OCI-LY7 (cell line): ENCODE results near the gene FOXJ3. TPM values are rescaled to one million over a fixed set of nuclear protein-coding genes. Genes with fewer than 3 reads are reported as not detected.

ENCODE experiments used
- BruUV-seq: library from RNA; stranded (reverse); fragments of 400-500 nt; replicated peaks from 2 replicates; lab custom pipeline; 2021; lab: Mats Ljungman, UMichigan
- CTCF ChIA-PET: fragments of 300-600 bp; sonication (Branson Sonifier 250); formaldehyde crosslinking; loops from one replicate; lab custom pipeline; 2022; ENCODE audit warnings: antibody characterized with exemption; ENCODE audit not compliant: unreplicated experiment; lab: Charles Lee
- POLR2A ChIA-PET: fragments of 300-600 bp; sonication (Branson Sonifier 250); formaldehyde crosslinking; loops from one replicate; lab custom pipeline; 2022; ENCODE audit warnings: antibody characterized with exemption; lab: Charles Lee
- DNase-seq: peaks from one replicate; pipeline ENCODE4 v3.0.0-alpha.2; 2015; ENCODE audit warnings: low spot score
- H2AFZ ChIP-seq: fragments of 200-600 bp; sonication (generic), shearing (Covaris generic); 2 replicates; pipeline ENCODE4 v1.6.1; 2014; ENCODE audit warnings: mild to moderate bottlenecking, antibody characterized with exemption, low read length, moderate library complexity
- H3K27ac ChIP-seq: fragments of 200-600 bp; sonication (generic); 2 replicates; pipeline ENCODE4 v1.5.1; 2014; ENCODE audit warnings: mixed run types, low read depth, mild to moderate bottlenecking, moderate library complexity, low read length, inconsistent platforms; ENCODE audit not compliant: poor library complexity, severe bottlenecking
- H3K36me3 ChIP-seq: fragments of 200-600 bp; sonication (generic); 2 replicates; pipeline ENCODE4 v1.6.1; 2014; ENCODE audit warnings: mild to moderate bottlenecking, antibody characterized with exemption, low read length, moderate library complexity, mixed read lengths; ENCODE audit not compliant: insufficient read depth
- H3K4me1 ChIP-seq: fragments of 200-600 bp; sonication (generic); 2 replicates; pipeline ENCODE4 v1.5.1; 2014; ENCODE audit warnings: mild to moderate bottlenecking, low read length; ENCODE audit not compliant: insufficient read depth, poor library complexity, severe bottlenecking
- H3K4me2 ChIP-seq: fragments of 200-600 bp; sonication (generic); 2 replicates; pipeline ENCODE4 v1.6.1; 2014; ENCODE audit warnings: mild to moderate bottlenecking, low read length
- H3K4me3 ChIP-seq: fragments of 200-600 bp; sonication (generic); 2 replicates; pipeline ENCODE4 v1.5.1; 2014; ENCODE audit warnings: mild to moderate bottlenecking, low read depth, low read length; ENCODE audit not compliant: poor library complexity, severe bottlenecking
- H3K79me2 ChIP-seq: fragments of 200-600 bp; sonication (generic); 2 replicates; pipeline ENCODE4 v1.6.1; 2016; ENCODE audit warnings: low read depth, mild to moderate bottlenecking, low read length, moderate library complexity, mixed read lengths; ENCODE audit not compliant: insufficient read depth
- H3K9me2 ChIP-seq: fragments of 200-600 bp; sonication (generic); 2 replicates; pipeline ENCODE4 v1.6.1; 2016; ENCODE audit warnings: mild to moderate bottlenecking, low read length, mixed read lengths; ENCODE audit not compliant: insufficient read depth
- H3K9me3 ChIP-seq: fragments of 200-600 bp; sonication (generic); 2 replicates; pipeline ENCODE4 v1.6.1; 2014; ENCODE audit warnings: mild to moderate bottlenecking, mixed run types, low read length, mixed read lengths
- H4K20me1 ChIP-seq: fragments of 200-600 bp; sonication (generic); 2 replicates; pipeline ENCODE4 v1.6.1; 2014; ENCODE audit warnings: mild to moderate bottlenecking, antibody characterized with exemption, low read length, moderate library complexity, mixed read lengths; ENCODE audit not compliant: insufficient read depth
- EZH2phosphoT487 ChIP-seq: fragments of 200-600 bp; sonication (generic); IDR thresholded peaks from 2 replicates; pipeline ENCODE4 v1.6.1; 2018; ENCODE audit warnings: low read depth, borderline replicate concordance, mild to moderate bottlenecking, mixed run types, antibody characterized with exemption, low read length, moderate library complexity, mixed read lengths
- intact Hi-C: fragments of 100-400 bp; cut with micrococcal nuclease; formaldehyde crosslinking; loops from one replicate; pipeline ENCODE4 v1.10.0; 2022; ENCODE audit not compliant: unreplicated experiment
- total RNA-seq, 2 experiments: library from RNA; depleted of rRNA in 1 of 2; stranded (reverse); fragments of >200 nt in 1 of 2; shearing (Covaris generic) in 1 of 2; gene quantifications; 2 replicates each; pipeline ENCODE4 v1.2.3, GENCODE V29; 2014 to 2022
- TF ChIP-seq, protein P1 (sequence below): fragments of 200-600 bp; sonication (generic); conservative IDR thresholded peaks from 2 replicates; pipeline ENCODE4 v1.5.1; 2014; ENCODE audit warnings: mild to moderate bottlenecking, antibody characterized with exemption, low read length, moderate library complexity, mixed read lengths

FOXJ3 gene
- total RNA-seq, 2 experiments from 2014 or later = 34.8 to 43.1 TPM

DNA sequence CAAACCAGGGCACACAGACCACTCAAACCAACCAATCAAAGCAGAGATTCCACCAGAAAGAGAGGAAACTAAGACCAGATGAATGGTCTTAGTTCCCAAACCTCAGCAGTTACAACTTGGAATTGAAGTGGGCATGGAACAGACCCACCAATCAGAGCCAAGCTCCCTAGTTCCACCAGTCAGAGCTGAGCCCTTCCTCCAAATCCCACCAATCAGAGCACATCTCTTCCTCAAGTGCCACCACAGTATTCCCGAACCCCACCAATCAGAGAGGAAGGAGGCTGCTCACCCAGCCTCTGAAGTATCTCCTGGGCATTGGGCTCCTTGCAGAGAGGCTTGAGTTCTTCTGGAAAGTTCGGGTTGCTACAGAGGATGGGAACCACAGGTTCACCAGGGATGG lies 171.9 kb downstream of the FOXJ3 start:
- H3K9me2 ChIP-seq = no peaks in the 10 kb centered on the region
- no peak overlapping the region for H3K4me3 ChIP-seq
- no peaks in the 10 kb centered on the region for H3K4me1 ChIP-seq
- DNase-seq = no peak
- CTCF ChIA-PET = no interaction called here
- no peak overlapping the region for H3K27ac ChIP-seq
- H3K79me2 ChIP-seq = no peaks in the 10 kb centered on the region
- TF ChIP-seq EZH2phosphoT487 = no peak
- TF ChIP-seq, protein P1, sequence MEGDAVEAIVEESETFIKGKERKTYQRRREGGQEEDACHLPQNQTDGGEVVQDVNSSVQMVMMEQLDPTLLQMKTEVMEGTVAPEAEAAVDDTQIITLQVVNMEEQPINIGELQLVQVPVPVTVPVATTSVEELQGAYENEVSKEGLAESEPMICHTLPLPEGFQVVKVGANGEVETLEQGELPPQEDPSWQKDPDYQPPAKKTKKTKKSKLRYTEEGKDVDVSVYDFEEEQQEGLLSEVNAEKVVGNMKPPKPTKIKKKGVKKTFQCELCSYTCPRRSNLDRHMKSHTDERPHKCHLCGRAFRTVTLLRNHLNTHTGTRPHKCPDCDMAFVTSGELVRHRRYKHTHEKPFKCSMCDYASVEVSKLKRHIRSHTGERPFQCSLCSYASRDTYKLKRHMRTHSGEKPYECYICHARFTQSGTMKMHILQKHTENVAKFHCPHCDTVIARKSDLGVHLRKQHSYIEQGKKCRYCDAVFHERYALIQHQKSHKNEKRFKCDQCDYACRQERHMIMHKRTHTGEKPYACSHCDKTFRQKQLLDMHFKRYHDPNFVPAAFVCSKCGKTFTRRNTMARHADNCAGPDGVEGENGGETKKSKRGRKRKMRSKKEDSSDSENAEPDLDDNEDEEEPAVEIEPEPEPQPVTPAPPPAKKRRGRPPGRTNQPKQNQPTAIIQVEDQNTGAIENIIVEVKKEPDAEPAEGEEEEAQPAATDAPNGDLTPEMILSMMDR = no peak
- BruUV-seq = no TSS peak
- POLR2A ChIA-PET = no interaction called here
- no peaks in the 10 kb centered on the region for H3K9me3 ChIP-seq
- H3K4me2 ChIP-seq = no peak overlapping the region
- intact Hi-C loops = no loop called here
- H4K20me1 ChIP-seq = no peaks in the 10 kb centered on the region
- H3K36me3 ChIP-seq = no peaks in the 10 kb centered on the region
- H2AFZ ChIP-seq = no peak overlapping the region

DNA sequence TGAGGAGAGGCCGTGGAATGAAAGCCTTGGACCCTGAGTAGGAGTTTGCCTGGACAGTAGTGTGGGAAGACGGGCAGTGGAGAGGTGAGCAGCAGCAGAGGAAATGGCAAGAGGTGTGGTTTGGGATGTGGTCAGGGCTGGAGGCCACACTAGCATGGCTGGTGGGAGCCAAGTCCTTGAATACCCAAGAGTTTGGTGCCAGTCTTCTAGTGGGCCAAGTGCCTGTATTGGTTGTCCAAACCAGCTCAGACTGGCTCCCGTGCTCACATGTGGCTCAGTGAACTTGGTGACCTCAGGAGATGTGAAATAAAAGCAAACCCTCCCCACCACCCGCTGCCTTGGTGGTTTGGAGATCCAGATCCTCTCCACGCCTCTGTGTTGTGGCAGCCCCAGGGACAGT lies 172.9 kb downstream of the FOXJ3 start:
- H3K4me3 ChIP-seq = no peak overlapping the region
- no peak for TF ChIP-seq EZH2phosphoT487
- TF ChIP-seq, protein P1 = no peak
- ChIA-PET POLR2A (no interaction called here), CTCF (no interaction called here)
- H3K9me2 ChIP-seq = no peaks in the 10 kb centered on the region
- H2AFZ ChIP-seq = no peak overlapping the region
- H3K36me3 ChIP-seq = no peaks in the 10 kb centered on the region
- BruUV-seq = no TSS peak
- no peak for DNase-seq
- H3K4me2 ChIP-seq = no peak overlapping the region
- H3K27ac ChIP-seq = no peak overlapping the region
- no peaks in the 10 kb centered on the region for H3K4me1 ChIP-seq
- H4K20me1 ChIP-seq = no peaks in the 10 kb centered on the region
- intact Hi-C loops = no loop called here
- no peaks in the 10 kb centered on the region for H3K9me3 ChIP-seq
- H3K79me2 ChIP-seq = no peaks in the 10 kb centered on the region

DNA sequence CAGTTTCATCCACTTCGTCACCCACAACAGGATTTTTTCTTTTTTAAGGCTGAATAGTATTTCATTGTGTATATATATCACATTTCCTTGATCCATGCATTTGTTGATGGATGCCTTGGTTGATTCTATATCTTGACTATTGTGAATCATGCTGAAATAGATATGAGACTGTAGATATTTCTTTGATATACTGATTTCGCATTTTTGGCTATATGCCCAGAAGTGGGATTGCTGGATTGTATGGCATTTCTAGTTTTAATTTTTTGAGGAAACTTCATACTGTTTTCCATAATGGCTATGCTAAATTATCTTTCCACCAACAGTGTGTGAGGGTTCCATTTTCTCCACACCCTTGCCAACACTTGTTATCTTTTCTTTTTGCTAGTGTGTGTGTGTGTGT lies 176.8 kb downstream of the FOXJ3 start:
- Histone ChIP-seq H3K9me3 (no peaks in the 10 kb centered on the region), H3K36me3 (no peaks in the 10 kb centered on the region), H3K4me2 (no peak overlapping the region), H3K79me2 (no peaks in the 10 kb centered on the region), H3K4me1 (no peaks in the 10 kb centered on the region), H2AFZ (no peak overlapping the region), H3K27ac (no peak overlapping the region), H4K20me1 (no peaks in the 10 kb centered on the region), H3K9me2 (no peaks in the 10 kb centered on the region), H3K4me3 (no peak overlapping the region)
- DNase-seq = no peak
- TF ChIP-seq EZH2phosphoT487 = no peak
- TF ChIP-seq, protein P1 = no peak
- no TSS peak for BruUV-seq
- CTCF ChIA-PET = no interaction called here
- intact Hi-C loops = no loop called here
- POLR2A ChIA-PET = no interaction called here
